Activated CD8-positive, alpha-beta memory T cell treated with anti-CD3 and anti-CD28 coated beads, Interleukin-2, amount 50 U/mL, for 4 hours (primary cell): ENCODE measurements around the gene FBLN7.

Experiments used
- DNase-seq: peaks from one replicate; pipeline ENCODE4 v3.0.0-alpha.2; 2020

The FBLN7 gene

DNA sequence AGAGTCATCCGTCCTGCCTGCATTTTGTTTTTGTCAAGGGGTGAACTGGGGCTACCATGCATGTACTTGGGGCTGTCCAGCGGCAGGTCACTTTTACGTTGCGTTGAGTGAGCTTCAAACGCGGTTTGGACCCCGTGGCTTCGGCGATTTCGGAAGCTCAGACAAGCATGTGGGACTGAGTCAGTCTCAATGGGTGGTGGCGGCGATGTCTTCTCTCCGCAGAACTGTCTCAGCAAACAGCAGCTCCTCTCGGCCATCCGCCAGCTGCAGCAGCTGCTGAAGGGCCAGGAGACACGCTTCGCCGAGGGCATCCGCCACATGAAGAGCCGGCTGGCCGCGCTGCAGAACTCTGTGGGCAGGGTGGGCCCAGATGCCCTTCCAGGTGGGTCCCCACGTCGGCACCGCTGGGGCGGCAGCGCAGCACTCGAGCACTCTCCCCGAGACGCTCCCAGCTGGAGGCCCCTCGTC lies 21.3 kb downstream of the FBLN7 start:
- DNase-seq = no peak

DNA sequence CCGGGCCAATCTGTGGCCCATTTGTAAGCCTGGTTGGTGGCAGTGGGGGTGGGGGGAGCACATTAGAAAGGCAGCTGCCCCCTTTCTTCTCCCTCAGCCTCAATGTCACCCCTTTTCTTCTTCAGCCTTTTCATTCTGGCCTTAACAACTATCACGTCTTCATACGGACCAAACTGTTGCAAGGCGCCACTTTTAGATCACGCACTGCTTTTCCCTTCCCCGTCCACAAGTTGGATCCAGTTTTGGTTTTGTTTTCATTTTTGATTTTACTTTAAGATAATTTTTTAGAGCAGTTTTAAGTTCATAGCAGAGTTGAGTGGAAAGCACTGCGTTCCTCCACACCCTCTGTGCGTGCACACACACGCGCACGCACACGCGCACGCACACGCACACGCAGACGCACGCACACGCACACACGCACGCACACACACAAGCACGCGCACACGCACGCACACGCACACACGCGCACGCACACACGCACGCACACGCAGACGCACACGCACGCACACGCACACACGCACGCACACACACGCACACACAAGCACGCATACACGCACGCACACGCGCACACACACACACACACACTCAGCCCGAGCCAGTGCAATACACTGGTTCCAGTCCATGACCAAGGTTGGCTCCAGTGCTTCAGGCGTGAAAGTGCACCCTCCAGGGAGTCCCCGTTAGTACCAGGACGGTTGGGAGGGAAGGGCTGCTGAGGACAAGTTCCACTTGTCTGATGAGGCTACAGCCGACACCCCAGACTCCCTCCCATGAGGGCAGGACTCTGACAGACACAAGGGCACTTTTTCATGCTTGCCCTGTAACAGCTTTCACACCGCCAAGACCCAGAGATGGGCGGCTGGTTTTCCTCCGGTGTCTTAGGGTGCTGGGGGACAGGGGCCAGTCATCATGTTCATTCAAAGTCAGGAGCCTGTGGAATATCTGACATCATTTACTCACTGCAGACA lies 22.4 kb downstream of the FBLN7 start:
- DNase-seq = no peak

DNA sequence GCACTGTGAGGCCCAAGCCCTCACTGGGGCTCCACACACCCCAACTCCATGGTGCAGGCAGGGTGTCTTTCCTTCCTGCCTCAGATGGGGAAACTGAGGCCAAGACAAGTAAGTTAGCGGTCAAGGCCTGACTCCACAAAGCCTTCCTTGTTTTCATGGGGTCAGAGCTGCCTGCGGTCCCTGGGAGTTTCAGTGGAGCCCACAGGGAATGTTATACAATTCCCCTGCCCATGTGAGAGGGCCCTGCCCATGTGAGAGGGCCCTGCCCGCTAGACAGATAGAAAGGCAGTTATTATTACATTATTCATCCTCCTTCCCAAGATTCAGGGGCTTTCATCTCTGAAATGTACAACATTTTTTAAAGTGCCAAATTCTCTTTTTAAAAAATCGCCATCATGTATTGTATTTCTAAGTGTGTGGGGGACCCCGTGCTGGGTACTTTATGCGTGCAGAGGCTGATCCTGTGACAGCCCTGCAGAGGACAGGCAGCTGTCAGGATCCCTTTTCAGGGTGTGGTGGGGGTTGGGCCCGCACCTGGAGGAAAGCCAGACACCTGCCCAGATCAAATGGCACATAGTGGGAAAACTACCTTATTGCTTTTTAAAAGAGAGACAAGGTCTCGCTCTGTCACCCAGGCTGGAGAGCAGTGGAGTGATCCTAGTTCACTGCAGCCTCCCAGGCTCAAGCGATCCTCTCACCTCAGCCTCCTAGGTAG lies 23.4 kb downstream of the FBLN7 start:
- no peak for DNase-seq

DNA sequence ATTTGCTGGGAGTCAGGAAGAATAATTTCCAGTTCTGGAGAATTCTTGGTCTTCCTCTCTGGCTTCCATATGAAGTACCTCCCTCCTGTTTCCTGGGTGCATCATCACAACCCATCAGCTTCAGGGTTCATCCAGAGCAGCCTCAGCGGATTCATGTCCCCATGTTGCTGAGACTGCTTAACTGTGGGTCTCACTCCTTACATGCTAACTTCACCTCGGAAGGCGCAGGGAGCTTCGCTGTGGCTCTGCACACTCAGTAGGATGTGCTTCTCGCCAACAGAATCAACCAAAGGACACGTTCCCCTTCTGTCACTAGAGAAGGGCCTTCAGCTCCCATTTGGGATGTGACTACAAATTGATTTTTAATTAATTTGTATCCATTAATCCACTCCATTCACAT lies 24.2 kb downstream of the FBLN7 start:
- DNase-seq = no peak

DNA sequence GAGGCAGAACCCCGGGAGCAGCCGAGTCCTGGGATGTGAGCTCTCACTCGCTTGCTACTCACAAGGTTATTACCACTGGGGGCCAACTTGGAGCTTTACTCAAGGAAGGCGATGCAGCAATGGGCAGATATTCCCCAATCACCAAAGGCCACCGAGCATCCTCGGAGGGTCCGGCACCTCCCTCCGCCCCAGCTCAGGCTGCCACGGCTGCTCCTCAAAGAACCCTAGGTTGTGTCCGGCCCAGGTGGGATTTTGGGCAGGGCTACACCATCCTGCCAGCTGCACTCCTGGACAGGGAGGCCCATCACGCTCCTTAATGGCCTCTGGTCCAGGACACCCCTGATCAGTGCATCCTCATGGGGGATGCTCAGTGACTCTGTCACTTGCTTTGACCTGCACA lies 24.8 kb downstream of the FBLN7 start:
- DNase-seq = no peak

DNA sequence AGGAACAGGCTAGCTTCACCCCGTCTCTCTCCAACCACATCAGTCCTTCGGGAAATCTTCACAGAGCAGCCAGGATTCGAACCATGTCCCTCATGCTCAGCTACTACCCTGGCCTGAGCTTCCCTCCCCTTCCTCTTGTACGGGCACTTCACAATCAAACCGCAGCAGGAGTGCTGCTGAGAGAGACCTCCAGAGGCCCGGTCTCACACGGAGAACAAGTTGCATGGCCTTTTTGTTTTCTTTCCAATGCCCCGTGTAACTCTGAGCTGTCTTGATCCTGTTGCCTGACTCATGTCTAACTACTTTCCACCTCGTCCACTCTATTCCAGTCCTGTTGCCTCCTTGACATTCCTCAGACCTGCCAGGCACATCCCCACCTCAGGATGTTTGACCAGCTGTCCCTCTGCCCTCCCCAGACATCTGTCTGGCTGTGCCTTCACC lies 25.4 kb downstream of the FBLN7 start:
- no peak for DNase-seq

DNA sequence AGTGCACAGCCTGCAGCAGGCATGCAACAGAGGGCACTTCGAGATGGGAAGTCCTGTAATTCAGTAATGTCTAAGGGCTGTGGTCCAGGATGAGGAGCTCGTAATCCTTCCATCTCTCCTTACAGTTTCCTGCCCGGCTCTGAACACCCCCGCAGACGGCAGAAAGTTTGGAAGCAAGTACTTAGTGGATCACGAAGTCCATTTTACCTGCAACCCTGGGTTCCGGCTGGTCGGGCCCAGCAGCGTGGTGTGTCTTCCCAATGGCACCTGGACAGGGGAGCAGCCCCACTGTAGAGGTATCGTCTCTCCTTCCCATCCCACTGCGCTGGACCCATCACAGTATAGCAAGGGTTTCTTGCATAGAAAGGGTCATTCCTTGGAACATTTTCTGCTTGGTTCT lies 26.7 kb downstream of the FBLN7 start:
- DNase-seq = no peak

DNA sequence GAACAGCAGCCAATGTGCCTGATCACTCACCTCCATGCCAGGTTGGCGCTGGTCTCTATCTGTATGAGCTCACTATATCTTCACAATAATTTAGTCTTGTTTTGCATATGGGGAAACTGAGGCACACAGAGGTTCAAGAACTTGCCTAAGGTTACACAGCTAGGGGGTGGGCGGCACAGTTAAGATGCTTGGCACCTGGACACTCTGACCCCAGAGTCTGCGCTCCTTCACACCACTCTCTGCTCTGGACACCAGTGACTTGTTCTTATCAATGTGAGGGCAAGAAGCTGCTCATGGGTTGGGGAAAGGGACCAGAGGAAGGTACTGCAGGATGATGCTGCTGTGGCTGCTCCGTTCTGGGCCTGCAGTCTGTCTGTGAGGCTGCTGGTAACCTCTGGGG lies 27.1 kb downstream of the FBLN7 start:
- no peak for DNase-seq

DNA sequence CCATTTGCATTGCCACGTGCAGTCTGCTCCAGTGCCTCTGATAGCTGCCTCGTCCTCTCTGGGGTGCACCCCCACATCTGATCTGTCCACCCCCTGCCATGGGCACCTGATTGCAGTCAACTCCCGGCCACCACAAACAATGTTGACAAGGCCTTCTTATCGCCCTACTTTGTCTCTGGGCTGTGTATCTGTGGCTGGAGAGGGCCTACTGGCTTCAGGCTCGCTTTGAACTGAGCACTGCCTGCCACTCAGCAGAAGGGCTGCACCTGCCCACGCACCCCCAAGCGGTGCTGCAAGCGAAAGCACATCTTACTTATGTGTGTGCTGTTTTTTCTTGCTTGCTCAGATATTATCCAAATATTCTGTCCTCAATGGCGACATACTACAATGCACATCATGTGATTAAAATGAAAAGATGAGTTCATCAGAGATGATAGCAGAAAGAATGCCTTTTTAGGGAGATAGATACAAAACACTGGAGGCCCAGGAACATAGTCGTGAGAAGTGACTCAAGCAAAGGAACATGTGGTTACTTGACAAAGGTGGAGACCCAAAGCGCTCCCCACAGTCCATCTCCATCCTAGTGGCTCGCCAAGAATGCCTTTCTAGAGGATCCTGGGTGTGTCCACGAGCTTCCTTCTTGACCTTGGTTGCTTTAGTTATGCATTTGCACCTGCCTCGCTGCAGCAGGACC lies 28.8 kb downstream of the FBLN7 start:
- DNase-seq = no peak

DNA sequence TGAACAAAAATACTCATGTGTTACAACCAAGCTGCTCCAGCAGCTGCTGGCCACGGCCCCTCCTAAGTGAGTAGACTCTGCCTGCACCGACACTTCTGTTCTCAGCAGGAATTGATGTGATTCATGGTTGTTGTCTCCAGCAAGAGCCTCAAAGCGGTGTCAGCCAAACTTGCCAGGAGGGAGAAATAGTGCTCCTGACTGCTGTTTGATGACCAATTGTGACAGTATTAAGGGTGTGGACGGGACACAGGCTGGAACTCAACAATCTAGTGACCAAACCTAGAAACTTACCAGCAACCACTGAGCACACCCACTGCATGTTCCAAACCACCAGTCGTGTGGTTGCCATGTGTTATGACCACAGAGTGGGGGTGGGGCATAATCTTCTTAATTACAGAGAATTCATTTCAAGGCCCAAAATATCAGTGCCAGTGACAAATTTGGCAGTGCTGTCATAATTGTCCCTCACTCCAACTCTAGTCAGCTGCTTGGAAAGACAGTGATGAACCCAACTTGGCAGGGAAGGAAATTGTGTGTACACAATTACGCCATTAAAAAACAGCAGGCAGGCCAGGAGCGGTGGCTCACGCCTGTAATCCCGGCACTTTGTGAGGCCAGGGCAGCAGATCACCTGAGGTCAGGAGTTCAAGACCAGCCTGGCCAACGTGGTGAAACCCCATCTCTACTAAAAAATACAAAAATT lies 30.4 kb downstream of the FBLN7 start:
- no peak for DNase-seq

DNA sequence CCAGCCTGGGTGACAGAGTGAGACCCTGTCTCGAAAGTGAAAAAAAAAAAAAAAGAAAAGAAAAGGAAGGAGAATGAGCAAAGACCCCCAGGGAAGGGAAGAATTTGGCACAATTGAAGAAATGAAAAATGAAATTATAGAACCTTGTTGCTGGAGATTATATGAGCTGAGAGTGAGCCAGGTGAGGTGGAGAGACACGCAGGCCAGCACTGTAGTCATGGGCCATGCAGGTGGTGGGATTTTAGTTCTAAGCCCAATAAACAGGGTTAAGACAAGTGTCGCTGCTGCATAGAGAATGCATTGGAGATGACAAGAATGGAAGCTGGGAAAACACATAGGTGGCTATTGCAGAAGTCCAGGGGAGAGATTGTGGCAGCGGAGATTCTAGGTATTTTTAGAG lies 32.3 kb downstream of the FBLN7 start:
- DNase-seq = no peak

DNA sequence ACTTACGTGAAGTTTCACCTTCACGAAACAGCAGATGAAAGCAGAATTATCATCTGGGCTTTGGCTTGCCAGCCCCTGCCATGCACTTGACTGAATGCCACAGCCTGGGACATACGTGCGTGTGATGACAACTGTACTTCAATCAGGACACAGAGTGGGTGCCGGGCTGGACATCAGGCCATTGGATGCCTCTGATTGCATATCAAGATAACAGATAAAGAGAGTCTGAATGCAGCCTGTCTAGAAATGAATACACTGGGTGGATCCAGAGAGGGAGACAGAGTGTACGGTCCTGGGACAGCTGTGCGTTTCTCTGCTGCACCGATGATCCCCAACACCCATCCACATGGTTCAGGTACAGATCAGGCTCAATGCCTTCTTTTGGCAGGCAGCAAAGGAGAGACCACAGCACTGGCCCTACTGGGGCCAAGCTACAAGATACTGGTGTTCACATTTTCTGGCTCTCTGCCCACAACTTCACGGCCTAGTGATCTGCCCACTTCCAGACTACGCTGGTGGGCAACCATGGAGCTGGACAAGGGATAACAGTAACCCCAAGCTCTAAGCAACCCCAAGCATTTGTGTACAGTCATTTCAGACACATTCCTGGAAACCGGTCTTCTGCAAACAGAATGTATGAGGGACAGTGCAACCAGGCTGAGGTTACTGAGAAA lies 35.6 kb downstream of the FBLN7 start:
- no peak for DNase-seq

DNA sequence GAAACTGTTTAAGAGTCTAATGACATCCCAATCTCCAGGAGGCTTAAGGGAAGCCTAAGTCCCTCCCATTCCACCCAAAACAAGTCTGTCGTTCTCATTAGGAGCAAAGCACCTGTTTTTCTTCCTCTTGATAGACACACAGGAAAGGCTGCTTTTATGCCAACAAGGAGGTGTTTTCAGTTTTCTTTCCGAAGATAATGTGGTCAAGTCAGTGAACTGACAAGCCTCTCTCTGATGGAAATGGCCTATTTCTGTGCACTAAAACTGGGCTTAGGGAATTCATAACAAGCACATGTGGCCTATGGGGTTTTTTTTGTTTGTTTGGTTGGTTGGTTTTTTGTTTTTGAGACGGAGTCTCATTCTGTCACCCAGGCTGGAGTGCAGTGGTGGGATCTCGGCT lies 36.2 kb downstream of the FBLN7 start:
- DNase-seq = no peak

DNA sequence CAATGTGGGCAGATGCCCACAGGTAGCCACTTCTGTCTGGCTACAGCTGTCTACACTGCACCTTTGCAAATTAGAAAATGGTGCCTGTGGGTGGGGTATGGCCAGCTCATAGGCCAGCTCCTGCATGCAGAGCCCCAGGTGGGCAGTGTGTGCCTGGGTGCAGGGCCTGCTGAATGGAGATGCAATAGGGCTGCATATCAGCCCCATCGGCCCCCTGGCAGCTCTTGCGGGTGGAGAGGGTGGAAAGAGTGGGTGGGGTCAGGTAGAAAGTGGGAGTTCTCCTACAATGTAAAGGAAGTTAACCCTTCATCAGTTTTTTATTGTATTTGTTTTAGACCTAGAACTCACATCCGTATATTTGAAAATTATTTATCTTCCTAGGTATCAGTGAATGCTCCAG lies 37.1 kb downstream of the FBLN7 start:
- DNase-seq = no peak

DNA sequence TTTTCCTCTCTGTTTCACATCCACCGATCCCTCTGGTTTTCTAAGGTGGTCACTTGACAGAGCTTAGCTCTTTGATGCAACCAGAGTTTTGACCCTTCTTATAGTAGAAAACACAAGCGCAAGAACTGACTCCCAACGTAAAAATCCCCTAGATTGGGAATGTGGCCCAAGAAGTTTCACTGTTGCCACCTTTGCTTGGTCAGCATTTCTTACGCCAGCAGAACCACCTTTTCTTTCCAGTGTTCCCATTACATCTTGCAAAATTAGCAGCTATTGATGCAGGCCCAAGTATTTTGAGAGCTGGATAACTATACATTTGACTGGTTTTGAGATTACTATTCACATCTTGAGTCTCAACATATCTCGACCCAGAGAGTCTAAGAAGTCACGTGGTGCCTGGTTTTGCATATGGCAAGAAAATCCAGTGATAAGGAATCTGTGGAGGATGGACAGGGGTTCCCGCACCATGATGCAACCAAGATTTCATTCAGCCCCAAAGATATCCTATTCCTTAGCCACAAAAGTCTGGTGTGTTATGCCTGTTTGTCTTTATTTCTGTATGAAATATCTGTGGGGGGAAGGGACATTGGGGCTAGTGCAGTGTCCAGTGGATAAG lies 37.9 kb downstream of the FBLN7 start:
- DNase-seq = no peak

DNA sequence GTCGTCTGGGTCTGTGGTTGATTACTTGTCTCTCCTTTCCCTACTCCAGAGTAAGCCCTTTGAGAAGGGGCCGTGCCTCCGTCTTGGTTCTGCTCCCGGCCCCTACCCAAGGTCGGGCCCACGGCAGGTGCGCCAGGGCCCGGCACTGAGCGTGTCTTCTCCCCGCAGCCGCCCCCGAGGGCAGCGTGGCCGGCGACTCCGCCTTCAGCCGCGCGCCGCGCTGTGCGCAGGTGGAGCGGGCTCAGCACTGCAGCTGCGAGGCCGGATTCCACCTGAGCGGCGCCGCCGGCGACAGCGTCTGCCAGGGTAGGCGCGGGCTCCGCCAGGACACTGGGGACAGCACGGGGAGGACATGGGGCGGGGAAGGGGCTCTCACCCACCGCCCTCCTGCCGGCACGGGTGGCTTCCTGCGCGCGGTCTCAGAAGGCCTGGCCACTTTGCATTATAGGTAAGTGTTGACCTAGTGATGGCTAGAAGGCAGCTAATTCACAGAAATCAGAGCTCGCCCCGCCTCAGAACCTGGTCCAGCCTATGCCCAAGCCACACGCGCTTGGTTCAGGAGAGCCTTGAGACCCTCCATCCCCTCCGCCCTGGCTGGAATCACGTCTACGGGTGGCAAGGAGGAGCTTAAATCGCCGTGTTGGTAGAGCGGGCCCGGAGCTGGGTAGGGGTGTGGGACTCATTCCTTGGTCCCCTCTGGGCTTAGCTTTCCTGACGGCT lies 43.5 kb downstream of the FBLN7 start:
- DNase-seq = peak; percentile 60

DNA sequence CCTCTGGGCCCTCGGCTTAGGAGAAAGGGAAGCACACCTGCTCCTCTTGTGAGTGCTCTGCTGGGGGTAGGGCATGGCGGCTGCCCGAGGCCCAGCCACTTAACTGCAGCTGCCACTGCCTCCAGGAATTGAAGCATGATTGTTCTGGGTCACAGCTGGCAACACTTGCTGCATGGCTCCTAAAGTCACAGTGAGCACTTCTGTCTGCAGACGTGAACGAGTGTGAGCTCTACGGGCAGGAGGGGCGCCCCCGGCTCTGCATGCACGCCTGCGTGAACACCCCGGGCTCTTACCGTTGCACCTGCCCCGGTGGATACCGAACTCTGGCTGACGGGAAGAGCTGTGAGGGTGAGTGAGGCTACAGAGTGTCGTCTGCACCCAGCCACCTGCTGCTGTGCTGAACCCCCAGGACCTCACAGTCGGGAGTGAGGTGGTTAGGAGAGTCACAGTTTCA lies 44.4 kb downstream of the FBLN7 start:
- no peak for DNase-seq

DNA sequence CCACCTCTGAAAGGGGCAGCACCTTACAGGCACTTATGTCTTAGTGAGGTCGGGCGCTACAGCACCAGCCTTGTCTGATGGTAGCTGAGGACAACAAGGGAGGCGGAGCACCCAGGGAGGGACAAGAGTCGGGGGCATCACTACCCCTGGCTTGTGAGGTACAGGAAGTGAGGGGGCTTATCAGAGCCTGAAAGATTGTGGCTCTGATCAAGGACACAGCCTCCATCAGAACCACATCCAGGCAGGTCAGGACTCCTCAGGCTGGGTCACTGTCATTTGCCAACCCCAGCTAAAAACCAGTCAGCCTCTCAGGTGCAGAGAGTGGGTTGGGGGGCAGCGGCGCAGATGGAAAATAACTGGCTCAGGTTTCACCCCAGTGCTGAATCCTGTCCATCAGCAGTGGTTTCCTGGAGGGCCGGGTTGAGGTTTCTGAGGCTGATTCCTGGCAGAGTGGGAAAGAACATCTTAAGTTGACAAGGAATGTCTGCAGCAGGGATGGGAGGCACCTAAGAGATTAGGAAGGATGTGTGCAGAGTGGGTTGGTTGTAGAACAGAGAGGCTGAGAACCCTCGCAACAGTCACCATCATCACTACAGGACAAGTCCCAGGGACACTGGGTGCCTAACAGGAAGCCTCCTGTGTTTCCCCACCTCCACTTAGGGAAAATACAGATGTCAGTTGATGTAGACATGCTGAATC lies 45.3 kb downstream of the FBLN7 start:
- DNase-seq = no peak

DNA sequence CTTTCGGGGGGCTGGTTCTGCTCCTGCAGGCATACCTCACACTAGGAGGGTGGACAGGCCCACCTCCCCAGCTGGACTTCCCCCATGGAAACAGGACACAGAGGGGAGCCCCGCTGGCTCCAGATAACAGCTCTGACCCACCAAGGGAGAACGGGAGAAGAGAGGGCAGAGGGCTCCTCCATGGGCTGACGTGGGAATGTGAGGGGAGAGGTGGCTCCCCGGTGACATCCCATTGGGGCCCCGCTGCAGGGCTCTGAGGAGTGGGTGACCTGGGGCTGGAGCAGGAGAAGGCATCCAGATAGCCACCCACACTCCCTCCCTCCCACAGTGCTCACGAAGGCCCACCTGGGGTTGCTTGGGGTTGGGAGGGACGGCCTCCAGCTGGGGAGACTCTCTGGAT lies 45.9 kb downstream of the FBLN7 start:
- no peak for DNase-seq

DNA sequence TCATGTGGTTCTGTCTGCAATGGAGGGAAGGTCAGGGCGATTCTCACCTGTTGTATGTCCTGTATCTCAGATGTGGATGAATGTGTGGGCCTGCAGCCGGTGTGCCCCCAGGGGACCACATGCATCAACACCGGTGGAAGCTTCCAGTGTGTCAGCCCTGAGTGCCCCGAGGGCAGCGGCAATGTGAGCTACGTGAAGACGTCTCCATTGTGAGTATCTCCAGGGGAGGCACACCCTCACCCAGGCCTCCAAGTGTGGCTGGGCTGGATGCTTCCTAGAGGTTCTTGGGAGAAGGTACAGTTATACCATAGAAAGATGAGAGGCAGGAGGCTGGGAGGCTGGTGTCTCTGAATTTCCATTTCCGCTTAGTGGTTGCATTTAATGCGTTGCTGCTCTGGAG lies 46.9 kb downstream of the FBLN7 start:
- no peak for DNase-seq
